ENCODE measurements around the gene DENND1B.

DNA sequence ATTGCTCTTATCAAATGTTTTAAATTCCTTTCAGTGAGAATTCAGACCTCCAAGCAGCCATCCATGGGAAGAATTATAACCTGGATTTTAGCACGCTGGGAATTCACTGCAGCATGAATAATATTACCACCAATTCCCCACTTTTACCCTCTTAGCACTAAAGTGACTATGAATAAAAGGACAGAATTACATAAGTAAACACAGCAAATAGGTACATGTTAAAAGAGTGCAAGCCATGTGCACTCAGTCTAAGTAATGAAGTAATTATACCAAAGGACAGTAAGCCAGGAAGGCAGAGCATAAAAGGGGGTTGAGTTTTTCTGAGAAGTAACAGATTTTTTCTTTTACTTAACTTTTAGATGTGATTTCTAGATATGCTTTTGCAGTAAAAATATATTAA is 176.3 kb downstream of the DENND1B start:
- TF ChIP-seq EZH2 (IDR thresholded peaks at IDR 0.05; ENCODE audit: borderline replicate concordance, insufficient read depth, low read length, poor library complexity, severe bottlenecking) (no peak), EP300 (conservative IDR thresholded peaks at IDR 0.05; ENCODE audit: poor library complexity, severe bottlenecking) (no peak), POLR2AphosphoS5 (IDR thresholded peaks at IDR 0.05) (no peak), TAF1 (IDR thresholded peaks at IDR 0.05; ENCODE audit: low read depth) (no peak), RAD21 (conservative IDR thresholded peaks at IDR 0.05) (no peak)
- TF ChIP-seq, protein P1, sequence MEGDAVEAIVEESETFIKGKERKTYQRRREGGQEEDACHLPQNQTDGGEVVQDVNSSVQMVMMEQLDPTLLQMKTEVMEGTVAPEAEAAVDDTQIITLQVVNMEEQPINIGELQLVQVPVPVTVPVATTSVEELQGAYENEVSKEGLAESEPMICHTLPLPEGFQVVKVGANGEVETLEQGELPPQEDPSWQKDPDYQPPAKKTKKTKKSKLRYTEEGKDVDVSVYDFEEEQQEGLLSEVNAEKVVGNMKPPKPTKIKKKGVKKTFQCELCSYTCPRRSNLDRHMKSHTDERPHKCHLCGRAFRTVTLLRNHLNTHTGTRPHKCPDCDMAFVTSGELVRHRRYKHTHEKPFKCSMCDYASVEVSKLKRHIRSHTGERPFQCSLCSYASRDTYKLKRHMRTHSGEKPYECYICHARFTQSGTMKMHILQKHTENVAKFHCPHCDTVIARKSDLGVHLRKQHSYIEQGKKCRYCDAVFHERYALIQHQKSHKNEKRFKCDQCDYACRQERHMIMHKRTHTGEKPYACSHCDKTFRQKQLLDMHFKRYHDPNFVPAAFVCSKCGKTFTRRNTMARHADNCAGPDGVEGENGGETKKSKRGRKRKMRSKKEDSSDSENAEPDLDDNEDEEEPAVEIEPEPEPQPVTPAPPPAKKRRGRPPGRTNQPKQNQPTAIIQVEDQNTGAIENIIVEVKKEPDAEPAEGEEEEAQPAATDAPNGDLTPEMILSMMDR (IDR thresholded peaks at IDR 0.05; ENCODE audit: poor library complexity, severe bottlenecking) = no peak
- TF ChIP-seq, protein P2, sequence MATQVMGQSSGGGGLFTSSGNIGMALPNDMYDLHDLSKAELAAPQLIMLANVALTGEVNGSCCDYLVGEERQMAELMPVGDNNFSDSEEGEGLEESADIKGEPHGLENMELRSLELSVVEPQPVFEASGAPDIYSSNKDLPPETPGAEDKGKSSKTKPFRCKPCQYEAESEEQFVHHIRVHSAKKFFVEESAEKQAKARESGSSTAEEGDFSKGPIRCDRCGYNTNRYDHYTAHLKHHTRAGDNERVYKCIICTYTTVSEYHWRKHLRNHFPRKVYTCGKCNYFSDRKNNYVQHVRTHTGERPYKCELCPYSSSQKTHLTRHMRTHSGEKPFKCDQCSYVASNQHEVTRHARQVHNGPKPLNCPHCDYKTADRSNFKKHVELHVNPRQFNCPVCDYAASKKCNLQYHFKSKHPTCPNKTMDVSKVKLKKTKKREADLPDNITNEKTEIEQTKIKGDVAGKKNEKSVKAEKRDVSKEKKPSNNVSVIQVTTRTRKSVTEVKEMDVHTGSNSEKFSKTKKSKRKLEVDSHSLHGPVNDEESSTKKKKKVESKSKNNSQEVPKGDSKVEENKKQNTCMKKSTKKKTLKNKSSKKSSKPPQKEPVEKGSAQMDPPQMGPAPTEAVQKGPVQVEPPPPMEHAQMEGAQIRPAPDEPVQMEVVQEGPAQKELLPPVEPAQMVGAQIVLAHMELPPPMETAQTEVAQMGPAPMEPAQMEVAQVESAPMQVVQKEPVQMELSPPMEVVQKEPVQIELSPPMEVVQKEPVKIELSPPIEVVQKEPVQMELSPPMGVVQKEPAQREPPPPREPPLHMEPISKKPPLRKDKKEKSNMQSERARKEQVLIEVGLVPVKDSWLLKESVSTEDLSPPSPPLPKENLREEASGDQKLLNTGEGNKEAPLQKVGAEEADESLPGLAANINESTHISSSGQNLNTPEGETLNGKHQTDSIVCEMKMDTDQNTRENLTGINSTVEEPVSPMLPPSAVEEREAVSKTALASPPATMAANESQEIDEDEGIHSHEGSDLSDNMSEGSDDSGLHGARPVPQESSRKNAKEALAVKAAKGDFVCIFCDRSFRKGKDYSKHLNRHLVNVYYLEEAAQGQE (IDR thresholded peaks at IDR 0.05; ENCODE audit: borderline replicate concordance) = no peak

All from neural cell (in vitro differentiated cells).